Astrocyte (in vitro differentiated cells and primary cell): ENCODE measurements around the gene HSD17B4.

ENCODE experiments used
- CTCF ChIP-seq: IDR thresholded peaks from 2 replicates; pipeline ENCODE4 v1.5.1; 2011; ENCODE audit warnings: low read depth, mild to moderate bottlenecking, inconsistent platforms, low read length, moderate library complexity; ENCODE audit not compliant: insufficient read depth
- EZH2 ChIP-seq: IDR thresholded peaks from 2 replicates; pipeline ENCODE4 v1.6.1; 2012; ENCODE audit warnings: mild to moderate bottlenecking, low read length, inconsistent platforms; ENCODE audit not compliant: insufficient read depth

GRCh38 chr5:119524485-119524884 lies 72.2 kb downstream of the HSD17B4 start:
- TF ChIP-seq CTCF (no peak), EZH2 (no peak)
